ENCODE results near the gene ST6GALNAC5.

DNA sequence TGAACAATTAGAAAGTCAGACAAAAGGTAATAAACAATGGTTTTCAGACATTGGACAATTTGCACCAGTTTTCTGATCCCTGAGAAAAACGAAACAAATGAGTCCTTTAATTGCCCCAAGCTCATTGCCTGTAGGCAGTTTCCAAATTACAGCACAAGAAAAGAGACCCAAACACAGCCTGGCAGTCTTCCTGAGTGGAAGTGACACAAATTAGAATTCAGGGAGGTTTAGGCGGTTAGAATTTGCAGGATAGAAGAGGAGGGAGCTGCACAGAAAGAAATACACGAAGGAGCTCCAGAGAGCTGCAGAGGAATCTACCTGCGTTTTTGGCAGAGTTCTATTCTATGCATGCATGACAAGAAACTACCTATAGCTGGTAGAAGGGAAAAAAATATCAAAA is 236.2 kb downstream of the ST6GALNAC5 start:
- TF ChIP-seq, protein P1, sequence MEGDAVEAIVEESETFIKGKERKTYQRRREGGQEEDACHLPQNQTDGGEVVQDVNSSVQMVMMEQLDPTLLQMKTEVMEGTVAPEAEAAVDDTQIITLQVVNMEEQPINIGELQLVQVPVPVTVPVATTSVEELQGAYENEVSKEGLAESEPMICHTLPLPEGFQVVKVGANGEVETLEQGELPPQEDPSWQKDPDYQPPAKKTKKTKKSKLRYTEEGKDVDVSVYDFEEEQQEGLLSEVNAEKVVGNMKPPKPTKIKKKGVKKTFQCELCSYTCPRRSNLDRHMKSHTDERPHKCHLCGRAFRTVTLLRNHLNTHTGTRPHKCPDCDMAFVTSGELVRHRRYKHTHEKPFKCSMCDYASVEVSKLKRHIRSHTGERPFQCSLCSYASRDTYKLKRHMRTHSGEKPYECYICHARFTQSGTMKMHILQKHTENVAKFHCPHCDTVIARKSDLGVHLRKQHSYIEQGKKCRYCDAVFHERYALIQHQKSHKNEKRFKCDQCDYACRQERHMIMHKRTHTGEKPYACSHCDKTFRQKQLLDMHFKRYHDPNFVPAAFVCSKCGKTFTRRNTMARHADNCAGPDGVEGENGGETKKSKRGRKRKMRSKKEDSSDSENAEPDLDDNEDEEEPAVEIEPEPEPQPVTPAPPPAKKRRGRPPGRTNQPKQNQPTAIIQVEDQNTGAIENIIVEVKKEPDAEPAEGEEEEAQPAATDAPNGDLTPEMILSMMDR (IDR thresholded peaks at IDR 0.05), result no peak
- no peak for TF ChIP-seq POLR2A (IDR thresholded peaks at IDR 0.05)

All from ovary (tissue), 3 donors.